ENCODE measurements around the gene SPRR1B.
"Not testable (repeated sequence)": the region's sequence is repeated elsewhere in the genome, so short reads cannot be mapped to it uniquely, and the experiment has no call there.

SPRR1B gene, protein sequence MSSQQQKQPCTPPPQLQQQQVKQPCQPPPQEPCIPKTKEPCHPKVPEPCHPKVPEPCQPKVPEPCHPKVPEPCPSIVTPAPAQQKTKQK

DNA sequence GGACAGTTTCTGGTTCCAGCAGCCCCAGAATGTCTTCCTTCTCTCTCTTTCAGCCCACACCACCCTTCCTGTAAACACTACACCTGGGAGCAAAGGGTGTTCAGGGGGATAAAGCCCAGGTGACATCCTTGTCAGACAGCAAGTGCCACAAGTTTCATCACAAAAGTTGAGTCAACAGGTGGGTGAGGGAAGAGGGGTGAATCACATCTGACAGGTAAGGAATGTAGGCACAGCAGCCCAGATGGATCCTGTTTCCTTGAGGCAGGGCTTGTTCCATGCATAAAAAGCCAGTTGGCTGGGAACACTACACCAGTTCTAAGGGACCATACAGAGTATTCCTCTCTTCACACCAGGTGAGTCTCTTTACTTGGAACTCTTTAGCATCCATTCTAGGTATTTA, at the start of gene SPRR1B:
Gene SPRR1B, plus strand, starts transcription at position 309 of the 400 bp plus-strand sequence. CDS start 1,143 bp downstream, outside the sequence.
- H3K4me1 Mint-ChIP-seq = no peaks in the 10 kb centered on the region
- H3K27ac Mint-ChIP-seq = no peak within 1 kb of the TSS
- no peak within 1 kb of the TSS for H3K4me3 Mint-ChIP-seq
- H3K36me3 Mint-ChIP-seq = no peaks in the 10 kb centered on the region
- peaks cover 4% of the 10 kb centered on the region for H3K27me3 Mint-ChIP-seq
- CTCF ChIA-PET = no interaction called here
- no peaks in the 10 kb centered on the region for H3K9me3 Mint-ChIP-seq
- DNase-seq = no peak

DNA sequence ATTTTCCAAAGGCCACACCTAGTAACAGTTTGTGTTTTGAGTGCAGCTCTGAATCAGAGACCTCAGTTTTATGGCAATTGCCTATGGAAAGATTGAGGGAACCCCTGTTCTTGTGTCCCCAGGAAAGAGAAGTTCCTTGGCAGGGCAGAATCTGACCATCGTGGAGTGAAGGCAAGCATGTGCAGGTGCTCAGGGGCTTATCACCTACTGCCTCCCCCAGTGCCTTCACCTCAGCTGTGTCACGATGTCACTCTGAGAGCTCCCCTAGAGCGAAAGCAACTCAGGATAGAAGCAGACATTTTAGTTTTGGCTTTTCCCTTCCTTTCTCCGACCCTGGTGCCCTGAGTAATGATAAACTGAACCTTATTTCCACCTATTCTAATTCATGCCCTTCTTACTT, 48.9 kb upstream of the SPRR1B start:
- H3K9me3 Mint-ChIP-seq = no peaks in the 10 kb centered on the region
- no peak for DNase-seq
- no peak overlapping the region for H3K4me3 Mint-ChIP-seq
- no peaks in the 10 kb centered on the region for H3K36me3 Mint-ChIP-seq
- H3K27ac Mint-ChIP-seq = no peak overlapping the region
- CTCF ChIA-PET = no interaction called here
- peaks cover 13% of the 10 kb centered on the region for H3K27me3 Mint-ChIP-seq
- no peaks in the 10 kb centered on the region for H3K4me1 Mint-ChIP-seq

GRCh38 chr1:152983234-152983633, 47.8 kb upstream of the SPRR1B start:
- Mint-ChIP-seq H3K4me1 (no peaks in the 10 kb centered on the region), H3K4me3 (no peak overlapping the region), H3K27me3 (peaks cover 13% of the 10 kb centered on the region), H3K27ac (no peak overlapping the region), H3K36me3 (no peaks in the 10 kb centered on the region), H3K9me3 (no peaks in the 10 kb centered on the region)
- no peak for DNase-seq
- CTCF ChIA-PET = no interaction called here

- no peaks in the 10 kb centered on the region for H3K4me1 Mint-ChIP-seq
- DNase-seq = no peak
- no peaks in the 10 kb centered on the region for H3K36me3 Mint-ChIP-seq
- no peak within 1 kb of the TSS for H3K27ac Mint-ChIP-seq
- no peaks in the 10 kb centered on the region for H3K9me3 Mint-ChIP-seq
- CTCF ChIA-PET = no interaction called here
- H3K4me3 Mint-ChIP-seq = no peak within 1 kb of the TSS
- peaks cover 13% of the 10 kb centered on the region for H3K27me3 Mint-ChIP-seq
Measured at GRCh38 chr1:152983743-152984142, 47.3 kb upstream of the SPRR1B start, which contains the start of gene SPRR1A. TSS of gene SPRR1A (plus strand) at chr1:152984081. CDS start at chr1:152985231, 1,150 bp downstream.

- H3K27me3 Mint-ChIP-seq = peaks cover 9% of the 10 kb centered on the region
- H3K4me1 Mint-ChIP-seq = no peaks in the 10 kb centered on the region
Measured at GRCh38 chr1:152986578-152986977, 44.4 kb upstream of the SPRR1B start.

DNA sequence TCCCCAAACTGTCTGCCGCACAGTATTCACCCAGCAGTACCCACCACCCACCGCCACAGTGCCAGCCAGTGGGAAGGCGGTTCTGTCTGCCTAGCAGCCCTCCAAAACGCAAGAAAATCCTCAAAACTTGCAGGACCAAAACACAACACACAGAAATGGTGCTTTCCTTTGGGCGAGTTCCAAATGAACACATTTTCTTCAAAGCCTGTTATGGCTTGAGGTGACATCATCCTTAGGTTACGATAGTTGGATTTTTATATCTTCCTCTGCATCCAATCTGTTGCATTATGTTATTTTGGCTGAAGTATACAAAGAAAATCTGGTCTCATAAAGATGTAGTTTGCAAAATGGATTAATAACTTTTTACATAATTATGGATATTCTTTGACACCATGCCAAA, 37.8 kb upstream of the SPRR1B start:
- Mint-ChIP-seq H3K36me3 (no peaks in the 10 kb centered on the region), H3K27me3 (peaks cover 9% of the 10 kb centered on the region), H3K27ac (no peak overlapping the region), H3K9me3 (no peaks in the 10 kb centered on the region), H3K4me3 (no peak overlapping the region), H3K4me1 (no peaks in the 10 kb centered on the region)
- CTCF ChIA-PET = no interaction called here
- DNase-seq = no peak

More at GRCh38 chr1:152986578-152986977, 44.4 kb upstream of the SPRR1B start:
- no peaks in the 10 kb centered on the region for H3K36me3 Mint-ChIP-seq
- no peaks in the 10 kb centered on the region for H3K9me3 Mint-ChIP-seq
- no peak for DNase-seq
- no peak overlapping the region for H3K27ac Mint-ChIP-seq
- no peak overlapping the region for H3K4me3 Mint-ChIP-seq
- CTCF ChIA-PET = no interaction called here

DNA sequence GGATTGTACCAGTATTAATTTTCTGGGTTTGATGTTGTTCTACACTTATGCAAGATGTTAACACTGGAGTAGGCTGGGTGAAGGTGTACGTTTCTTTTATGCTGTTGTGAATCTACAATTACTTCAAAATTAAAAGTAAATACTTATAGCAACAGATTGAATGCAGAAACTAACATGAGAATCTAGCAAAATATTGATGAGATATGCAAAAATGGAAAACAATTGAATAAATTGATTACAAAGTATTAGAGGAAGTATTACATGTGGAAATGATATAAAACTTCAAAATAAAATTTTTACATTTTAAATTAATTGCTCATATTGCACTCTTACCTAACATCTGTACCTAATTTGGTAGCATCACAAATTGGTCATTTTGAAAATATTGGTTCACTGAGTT, 35.2 kb upstream of the SPRR1B start:
- Mint-ChIP-seq H3K27me3 (peaks cover 17% of the 10 kb centered on the region), H3K4me3 (no peak overlapping the region)

DNA sequence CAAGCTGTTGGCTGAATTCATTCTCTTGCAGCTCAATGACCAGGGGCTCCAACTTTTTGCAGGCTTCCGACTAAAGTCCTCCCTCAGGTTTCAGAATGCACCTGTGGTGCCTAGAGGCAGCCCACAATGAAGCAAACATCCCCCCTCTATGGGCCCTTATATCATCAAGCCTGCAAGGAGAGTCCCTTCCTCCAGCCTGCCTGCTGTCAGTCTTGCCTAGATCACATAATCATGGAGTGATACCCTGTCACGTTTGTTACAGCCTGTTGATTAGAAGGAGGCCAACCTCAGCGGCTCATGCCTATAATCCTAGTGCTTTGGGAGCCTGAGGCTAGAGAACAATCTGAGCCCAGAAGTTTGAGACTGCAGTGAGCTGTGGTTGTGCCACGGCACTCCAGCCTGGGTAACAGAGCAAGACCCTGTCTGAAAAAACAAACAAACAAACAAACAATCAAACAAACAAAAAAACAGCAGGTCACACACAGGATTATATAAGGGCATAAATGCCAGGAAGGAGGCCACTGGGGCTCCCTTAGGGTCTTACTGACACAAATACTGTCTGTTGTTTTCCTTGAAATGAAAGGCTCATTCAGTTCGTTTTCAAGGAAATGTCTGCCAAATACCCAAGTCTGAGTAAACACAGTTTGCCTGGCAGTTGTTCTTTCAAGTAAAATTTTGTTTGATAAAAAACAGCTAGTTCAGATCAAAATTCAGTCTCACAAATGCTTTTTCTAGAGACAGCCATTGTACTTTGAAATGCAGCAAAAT, 34.2 kb upstream of the SPRR1B start:
- Mint-ChIP-seq H3K27me3 (peaks cover 17% of the 10 kb centered on the region), H3K9me3 (no peaks in the 10 kb centered on the region), H3K4me3 (no peak overlapping the region), H3K4me1 (no peaks in the 10 kb centered on the region), H3K36me3 (no peaks in the 10 kb centered on the region), H3K27ac (no peak overlapping the region)
- CTCF ChIA-PET = no interaction called here
- no peak for DNase-seq

More for the DNA sequence above, 35.2 kb upstream of the SPRR1B start:
- CTCF ChIA-PET = no interaction called here
- Mint-ChIP-seq H3K4me1 (no peaks in the 10 kb centered on the region), H3K9me3 (no peaks in the 10 kb centered on the region), H3K36me3 (no peaks in the 10 kb centered on the region), H3K27ac (no peak overlapping the region)
- no peak for DNase-seq

DNA sequence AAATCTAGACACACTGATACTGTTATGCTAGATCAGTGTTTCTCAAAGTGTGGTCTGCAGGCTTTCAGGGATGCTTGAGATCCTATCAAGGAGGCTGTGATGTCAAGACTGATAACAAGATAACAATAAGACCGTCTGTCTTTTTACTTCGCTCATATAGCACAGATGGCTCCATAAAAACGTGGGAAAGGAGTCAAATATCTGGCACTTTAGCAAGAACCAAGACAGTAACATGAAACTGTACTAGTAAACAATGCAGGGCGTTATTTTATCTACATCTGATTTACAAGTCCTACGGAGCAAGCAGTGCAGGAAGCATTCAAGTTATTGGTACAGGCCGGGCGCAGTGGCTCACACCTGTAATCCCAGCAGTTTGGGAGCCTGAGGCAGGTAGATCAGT, 33.1 kb upstream of the SPRR1B start:
- DNase-seq = no peak
- H3K9me3 Mint-ChIP-seq = no peaks in the 10 kb centered on the region
- CTCF ChIA-PET = no interaction called here
- no peak overlapping the region for H3K27ac Mint-ChIP-seq
- no peaks in the 10 kb centered on the region for H3K36me3 Mint-ChIP-seq
- H3K27me3 Mint-ChIP-seq = peaks cover 17% of the 10 kb centered on the region
- H3K4me3 Mint-ChIP-seq = no peak overlapping the region
- no peaks in the 10 kb centered on the region for H3K4me1 Mint-ChIP-seq

DNA sequence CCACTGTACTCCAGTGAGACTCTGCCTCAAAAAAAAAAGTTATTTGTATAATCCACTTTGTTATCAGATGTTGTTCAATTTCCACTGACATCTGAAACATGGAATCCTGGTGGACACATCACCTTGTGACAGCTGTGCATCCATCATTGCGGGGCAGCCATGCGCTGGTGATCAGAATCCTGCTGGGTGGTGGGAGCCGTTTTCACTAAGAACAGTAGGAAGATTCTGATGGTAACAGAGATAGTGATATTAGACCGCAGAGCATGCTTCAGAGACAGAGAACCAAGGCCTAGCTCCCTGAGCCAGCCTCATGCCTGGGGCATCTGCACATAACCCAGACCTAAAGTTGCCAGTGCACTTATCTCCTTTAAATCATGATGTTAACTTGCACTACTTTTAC, 32.5 kb upstream of the SPRR1B start:
- Mint-ChIP-seq H3K4me3 (no peak overlapping the region), H3K27me3 (peaks cover 17% of the 10 kb centered on the region), H3K4me1 (no peaks in the 10 kb centered on the region), H3K27ac (no peak overlapping the region), H3K36me3 (no peaks in the 10 kb centered on the region), H3K9me3 (no peaks in the 10 kb centered on the region)
- DNase-seq = no peak
- CTCF ChIA-PET = no interaction called here

DNA sequence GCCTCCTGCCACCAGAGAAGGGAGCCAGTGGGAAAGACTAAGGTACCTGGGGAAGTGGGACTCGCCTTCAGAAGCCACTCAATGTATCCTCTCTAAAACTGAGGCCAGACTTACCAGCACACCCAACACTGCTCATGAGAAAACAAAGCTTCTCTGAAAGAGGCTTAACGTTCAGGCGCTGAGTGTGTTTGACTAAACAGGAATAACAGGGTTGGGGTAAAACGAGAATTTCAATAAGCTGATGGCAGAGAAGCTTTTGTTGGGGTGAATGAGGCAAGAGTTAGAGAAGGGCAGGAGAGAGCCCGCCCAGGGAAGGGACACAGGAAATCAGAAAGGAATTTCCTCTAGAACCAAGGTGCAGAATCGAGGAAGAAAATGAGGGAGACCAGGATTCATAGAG, 31.2 kb upstream of the SPRR1B start:
- Mint-ChIP-seq H3K9me3 (no peaks in the 10 kb centered on the region), H3K27me3 (peaks cover 17% of the 10 kb centered on the region), H3K27ac (no peak overlapping the region), H3K4me3 (no peak overlapping the region), H3K4me1 (no peaks in the 10 kb centered on the region), H3K36me3 (no peaks in the 10 kb centered on the region)
- CTCF ChIA-PET = no interaction called here
- DNase-seq = no peak

GRCh38 chr1:153000294-153000693, 30.7 kb upstream of the SPRR1B start:
- no peak for DNase-seq
- H3K9me3 Mint-ChIP-seq = no peaks in the 10 kb centered on the region
- no peak overlapping the region for H3K27ac Mint-ChIP-seq
- H3K4me3 Mint-ChIP-seq = no peak overlapping the region
- peaks cover 13% of the 10 kb centered on the region for H3K27me3 Mint-ChIP-seq
- no peaks in the 10 kb centered on the region for H3K4me1 Mint-ChIP-seq
- no peaks in the 10 kb centered on the region for H3K36me3 Mint-ChIP-seq
- CTCF ChIA-PET = interaction anchor here (0.6 kb wide), 1 partner anchor 48 kb away, joined by 3 read pairs; no protein-coding TSS in a partner anchor

DNA sequence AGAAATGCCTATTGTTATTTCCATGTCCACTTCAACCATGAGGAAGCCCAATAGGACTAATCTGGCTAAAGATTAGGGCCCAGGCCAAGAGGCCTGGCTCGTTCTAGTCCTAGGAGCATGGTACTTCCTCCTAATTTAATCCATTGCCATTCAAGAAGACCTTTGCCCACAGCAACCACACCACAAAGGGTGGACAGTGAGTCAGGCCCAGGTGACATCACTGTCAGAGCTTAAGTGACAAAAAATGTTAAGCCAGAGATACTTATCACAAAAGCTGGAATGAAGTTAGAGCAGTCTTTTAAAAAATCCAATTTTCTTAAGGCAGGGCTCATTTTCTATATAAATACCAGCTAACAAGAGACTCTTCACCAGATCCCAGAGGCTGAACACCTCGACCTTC, 29.6 kb upstream of the SPRR1B start, which contains the start of gene SPRR3:
Gene SPRR3, plus strand, starts transcription at position 368 of the 400 bp plus-strand sequence. CDS start 1,272 bp downstream, outside the sequence.
- no peak for DNase-seq
- Mint-ChIP-seq H3K9me3 (no peaks in the 10 kb centered on the region), H3K27ac (no peak within 1 kb of the TSS), H3K4me1 (no peaks in the 10 kb centered on the region), H3K27me3 (peaks cover 13% of the 10 kb centered on the region), H3K36me3 (no peaks in the 10 kb centered on the region), H3K4me3 (no peak within 1 kb of the TSS)
- CTCF ChIA-PET = no interaction called here

DNA sequence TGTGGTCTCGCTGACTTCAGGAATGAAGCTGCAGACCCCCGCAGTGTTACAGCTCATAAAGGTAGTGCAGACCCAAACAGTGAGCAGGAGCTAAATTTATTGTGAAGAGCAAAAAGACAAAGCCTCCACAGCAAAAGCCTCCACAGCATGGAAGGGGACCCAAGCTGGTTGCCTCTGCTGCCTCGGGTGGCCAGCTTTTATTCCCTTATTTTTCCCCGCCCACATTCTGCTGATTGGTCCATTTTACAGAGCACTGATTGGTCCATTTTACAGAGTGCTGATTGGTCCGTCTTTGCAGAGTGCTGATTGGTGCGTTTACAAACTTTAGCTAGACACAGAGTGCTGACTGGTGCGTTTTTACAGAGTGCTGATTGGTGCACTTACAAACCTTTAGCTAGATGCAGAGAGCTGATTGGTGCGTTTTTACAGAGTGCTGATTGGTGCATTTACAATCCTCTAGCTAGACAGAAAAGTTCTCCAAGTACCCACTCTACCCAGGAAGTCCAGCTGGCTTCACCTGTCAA, 19.7 kb upstream of the SPRR1B start:
- CTCF ChIA-PET, H3K4me3 Mint-ChIP-seq, H3K27me3 Mint-ChIP-seq, H3K36me3 Mint-ChIP-seq, H3K27ac Mint-ChIP-seq, DNase-seq, H3K4me1 Mint-ChIP-seq, H3K9me3 Mint-ChIP-seq: not testable (repeated sequence)

DNA sequence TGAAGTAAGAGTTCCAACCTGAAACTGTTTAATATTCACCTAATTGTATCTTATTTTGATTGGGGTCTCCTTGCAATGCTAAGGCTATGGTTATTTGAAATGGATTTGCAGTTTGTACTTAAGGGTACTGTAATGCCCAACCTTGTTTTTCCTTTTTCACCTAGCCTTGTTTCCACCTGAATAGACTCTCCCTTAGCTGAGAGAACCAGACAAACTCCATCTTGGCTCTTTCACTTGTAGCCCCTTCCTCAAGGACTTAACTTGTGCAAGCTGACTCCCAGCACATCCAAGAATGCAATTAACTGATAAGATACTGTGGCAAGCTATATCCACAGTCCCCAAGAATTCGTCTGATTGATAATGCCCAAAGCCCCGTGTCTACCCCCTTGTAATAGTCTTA, 9.2 kb upstream of the SPRR1B start:
- CTCF ChIA-PET, DNase-seq, H3K36me3 Mint-ChIP-seq, H3K27ac Mint-ChIP-seq, H3K4me3 Mint-ChIP-seq, H3K4me1 Mint-ChIP-seq, H3K27me3 Mint-ChIP-seq, H3K9me3 Mint-ChIP-seq: not testable (repeated sequence)
